Liver (tissue), 2 donors: ENCODE results near the gene BRSK1.

ENCODE experiments used
- TF ChIP-seq, protein P1 (sequence below): fragments of 150-350 bp; IDR thresholded peaks from 2 replicates; pipeline ENCODE4 v1.5.1; 2017; ENCODE audit warnings: improper control_type of control experiment, low read depth, low read length; ENCODE audit not compliant: missing input control
- TF ChIP-seq, protein P2 (sequence below): IDR thresholded peaks from 2 replicates; pipeline ENCODE4 v1.6.1; 2016; ENCODE audit warnings: antibody characterized with exemption, mild to moderate bottlenecking
- donor health status: healthy.

DNA sequence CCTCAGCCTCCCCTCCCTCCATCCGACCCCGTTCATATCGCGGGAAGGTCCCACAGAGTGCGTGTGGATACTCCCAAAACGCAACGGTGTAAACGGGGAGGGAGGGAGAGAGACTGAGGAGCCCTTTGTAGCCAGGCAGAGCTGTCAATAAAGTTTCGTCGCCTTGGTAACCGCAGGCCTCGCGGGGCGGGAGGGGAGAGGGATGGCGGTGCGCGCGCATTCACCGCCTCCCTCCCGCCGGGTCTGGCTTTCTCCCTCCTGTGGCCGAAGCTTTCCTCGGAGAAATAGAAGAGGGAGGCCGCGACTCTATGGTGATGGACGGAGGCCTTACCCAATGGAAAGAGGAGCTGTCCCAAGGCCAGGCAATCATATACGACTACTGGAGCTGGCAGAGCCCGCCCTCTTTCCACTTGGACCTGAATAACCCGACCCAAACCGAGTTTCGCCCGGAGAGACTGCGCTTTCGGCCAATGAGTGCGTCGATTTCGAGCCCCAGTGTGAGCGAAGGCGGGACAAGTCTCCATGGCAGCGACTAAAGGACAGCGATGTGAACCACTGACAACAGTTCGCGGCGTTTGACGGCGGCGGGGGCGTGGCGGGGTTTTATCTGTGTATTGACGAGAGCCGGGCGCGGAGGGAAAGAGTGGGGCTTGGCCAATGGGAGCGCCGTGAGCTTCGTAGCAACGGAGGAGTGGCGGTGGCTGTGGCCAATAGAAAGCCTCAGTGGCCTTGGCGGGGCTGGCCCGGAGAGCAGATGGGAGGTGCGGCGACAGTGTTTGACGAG is 55.5 kb downstream of the BRSK1 start, which contains the start of gene KMT5C:
- TF ChIP-seq, protein P1, sequence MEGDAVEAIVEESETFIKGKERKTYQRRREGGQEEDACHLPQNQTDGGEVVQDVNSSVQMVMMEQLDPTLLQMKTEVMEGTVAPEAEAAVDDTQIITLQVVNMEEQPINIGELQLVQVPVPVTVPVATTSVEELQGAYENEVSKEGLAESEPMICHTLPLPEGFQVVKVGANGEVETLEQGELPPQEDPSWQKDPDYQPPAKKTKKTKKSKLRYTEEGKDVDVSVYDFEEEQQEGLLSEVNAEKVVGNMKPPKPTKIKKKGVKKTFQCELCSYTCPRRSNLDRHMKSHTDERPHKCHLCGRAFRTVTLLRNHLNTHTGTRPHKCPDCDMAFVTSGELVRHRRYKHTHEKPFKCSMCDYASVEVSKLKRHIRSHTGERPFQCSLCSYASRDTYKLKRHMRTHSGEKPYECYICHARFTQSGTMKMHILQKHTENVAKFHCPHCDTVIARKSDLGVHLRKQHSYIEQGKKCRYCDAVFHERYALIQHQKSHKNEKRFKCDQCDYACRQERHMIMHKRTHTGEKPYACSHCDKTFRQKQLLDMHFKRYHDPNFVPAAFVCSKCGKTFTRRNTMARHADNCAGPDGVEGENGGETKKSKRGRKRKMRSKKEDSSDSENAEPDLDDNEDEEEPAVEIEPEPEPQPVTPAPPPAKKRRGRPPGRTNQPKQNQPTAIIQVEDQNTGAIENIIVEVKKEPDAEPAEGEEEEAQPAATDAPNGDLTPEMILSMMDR: peak; percentile 56
- TF ChIP-seq, protein P2, sequence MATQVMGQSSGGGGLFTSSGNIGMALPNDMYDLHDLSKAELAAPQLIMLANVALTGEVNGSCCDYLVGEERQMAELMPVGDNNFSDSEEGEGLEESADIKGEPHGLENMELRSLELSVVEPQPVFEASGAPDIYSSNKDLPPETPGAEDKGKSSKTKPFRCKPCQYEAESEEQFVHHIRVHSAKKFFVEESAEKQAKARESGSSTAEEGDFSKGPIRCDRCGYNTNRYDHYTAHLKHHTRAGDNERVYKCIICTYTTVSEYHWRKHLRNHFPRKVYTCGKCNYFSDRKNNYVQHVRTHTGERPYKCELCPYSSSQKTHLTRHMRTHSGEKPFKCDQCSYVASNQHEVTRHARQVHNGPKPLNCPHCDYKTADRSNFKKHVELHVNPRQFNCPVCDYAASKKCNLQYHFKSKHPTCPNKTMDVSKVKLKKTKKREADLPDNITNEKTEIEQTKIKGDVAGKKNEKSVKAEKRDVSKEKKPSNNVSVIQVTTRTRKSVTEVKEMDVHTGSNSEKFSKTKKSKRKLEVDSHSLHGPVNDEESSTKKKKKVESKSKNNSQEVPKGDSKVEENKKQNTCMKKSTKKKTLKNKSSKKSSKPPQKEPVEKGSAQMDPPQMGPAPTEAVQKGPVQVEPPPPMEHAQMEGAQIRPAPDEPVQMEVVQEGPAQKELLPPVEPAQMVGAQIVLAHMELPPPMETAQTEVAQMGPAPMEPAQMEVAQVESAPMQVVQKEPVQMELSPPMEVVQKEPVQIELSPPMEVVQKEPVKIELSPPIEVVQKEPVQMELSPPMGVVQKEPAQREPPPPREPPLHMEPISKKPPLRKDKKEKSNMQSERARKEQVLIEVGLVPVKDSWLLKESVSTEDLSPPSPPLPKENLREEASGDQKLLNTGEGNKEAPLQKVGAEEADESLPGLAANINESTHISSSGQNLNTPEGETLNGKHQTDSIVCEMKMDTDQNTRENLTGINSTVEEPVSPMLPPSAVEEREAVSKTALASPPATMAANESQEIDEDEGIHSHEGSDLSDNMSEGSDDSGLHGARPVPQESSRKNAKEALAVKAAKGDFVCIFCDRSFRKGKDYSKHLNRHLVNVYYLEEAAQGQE: peak; percentile 18
